Pancreas (tissue), 10 donors: ENCODE measurements around the gene TUBGCP6. TPM values are rescaled to one million over a fixed set of nuclear protein-coding genes. Genes with fewer than 3 reads are reported as not detected.

Experiments
- ATAC-seq, 4 donors: fragments of 200-7000 bp; cut with Tn5 transposase; one replicate each; pipeline versions ENCODE4 v1.8.0 to v1.9.1; 2020; ENCODE audit warnings: mild to moderate bottlenecking in 4 of 4, moderate library complexity in 4 of 4
- DNase-seq, 6 donors: peaks; one replicate each; pipeline ENCODE4 v3.0.0-alpha.2; 2020
- FAIRE-seq: peaks from 2 replicates; lab custom pipeline; 2012; peaks lifted over from hg19 to GRCh38; lab: Jason Lieb, UNC
- H3K27ac ChIP-seq, 4 donors: fragments of 200-600 bp; sonication (generic); 1 replicate in 3 of 4; 2 replicates in 1 of 4; pipeline versions ENCODE4 v1.5.0 to v1.8.0; 2020
- H3K27me3 ChIP-seq, 4 donors: fragments of 200-600 bp; one replicate each; pipeline ENCODE4 v1.8.0; 2021
- H3K36me3 ChIP-seq, 3 donors: fragments of 200-600 bp; sonication (generic) in 1 of 3; one replicate each; pipeline versions ENCODE4 v1.5.0 to v1.8.0; 2020 to 2021
- H3K4me1 ChIP-seq, 3 donors: fragments of 200-600 bp; one replicate each; pipeline ENCODE4 v1.8.0; 2021
- H3K4me3 ChIP-seq, 4 donors: fragments of 200-600 bp; sonication (generic) in 2 of 4; one replicate each; pipeline versions ENCODE4 v1.5.0 to v1.8.0; 2020 to 2021
- H3K9me3 ChIP-seq, 4 donors: fragments of 200-600 bp; one replicate each; pipeline ENCODE4 v1.8.0; 2021
- WGBS, 2 donors: extraction: QIAGEN DNeasy Blood & Tissue Kit; methylation state at CpG; one replicate each; pipeline ENCODE4 v1.1.7; 2013; 5-methylcytosine and 5-hydroxymethylcytosine counted together
- intact Hi-C, 3 donors: fragments of 100-400 bp; cut with DNase I; formaldehyde crosslinking; loops; one replicate each; pipeline versions ENCODE4 v1.11.1 to v1.14.2; 2022
- polyA plus RNA-seq, 2 donors: library from polyadenylated mRNA; stranded (reverse); fragments of 200-250 nt; gene quantifications; one replicate each; pipeline ENCODE4 v1.2.3, GENCODE V29; 2013
- total RNA-seq, 6 donors: library from RNA; stranded (reverse); fragmentation: NEBNext Ultra II Directional in 4 of 6; extraction: Animal tissue kit (Norgen Biotek cat#: 25700) in 4 of 6; gene quantifications; one replicate each; pipeline versions ENCODE4 v1.2.1 to v1.2.4, GENCODE V29; 2021 to 2023
- TF ChIP-seq, protein P1 (sequence below), 4 donors: fragments of 200-600 bp; sonication (generic) in 3 of 4; IDR thresholded peaks; one replicate each; pipeline versions ENCODE4 v1.5.0 to v1.8.0; 2021; ENCODE audit warnings: antibody characterized with exemption in 4 of 4
- donor health status: healthy with polysubstance abuse.
- donor health status: DM: no; HTN: no; CAD: no; lungs with moderate emphysema.
- donor health status: DM: no; HTN: no; CAD: no.
- donor health status: control.
- donor health status: control.
- donor health status: Bipolar disorder and iron deficiency.
- donor health status: DM: yes; HTN: yes; CAD: no.
- donor health status: DM: no; HTN: no; CAD: no.
- donor health status: DM: no; HTN: no; CAD: no.
- donor health status: DM: yes; HTN: yes; CAD: no.

TUBGCP6 gene
- total and polyA plus RNA-seq, 8 donors, result 19.2 to 139 (median 29.8) TPM

DNA sequence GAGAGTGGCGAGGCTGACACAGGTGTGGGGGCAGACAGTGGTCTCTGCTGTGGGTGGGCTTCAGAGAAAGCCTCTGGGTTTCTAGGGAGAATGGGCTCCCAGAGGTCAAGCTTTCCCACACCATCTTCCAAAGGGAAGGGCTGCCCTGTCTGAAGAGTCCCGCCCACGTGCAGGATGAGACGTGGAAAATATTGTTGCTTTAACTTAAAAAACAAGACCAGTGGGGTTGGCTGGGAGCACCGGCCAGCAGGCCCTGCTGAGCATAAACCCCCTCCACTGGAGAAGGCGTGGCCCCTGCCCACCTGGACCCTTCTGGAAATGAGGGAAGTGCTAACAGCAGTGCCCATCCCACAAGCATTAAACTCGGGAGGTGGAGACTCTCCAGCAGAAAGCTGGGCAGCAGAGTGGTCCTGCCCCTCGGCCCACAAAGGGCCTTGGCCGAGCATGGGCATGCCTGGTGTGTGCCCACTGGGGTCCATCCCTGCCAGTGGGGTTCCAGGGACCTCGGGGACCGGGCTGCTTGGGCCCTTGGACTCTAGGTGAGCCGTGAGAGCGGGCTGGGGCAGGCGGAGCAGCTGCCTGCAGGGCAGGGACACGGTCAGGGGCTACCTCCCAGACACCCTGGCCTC is 28.7 kb downstream of the TUBGCP6 start:
- intact Hi-C loops, result no loop called here
- WGBS, 2 donors, result 88 to 91% methylated on average over 15 of the region's 15 CpGs
- FAIRE-seq, result no peak

GRCh38 chr22:50215297-50216054 is 29.3 kb downstream of the TUBGCP6 start:
- Histone ChIP-seq H3K4me3 (no peak overlapping the region), H3K27me3 (no peaks in the 10 kb centered on the region), H3K27ac (no peak overlapping the region), H3K9me3 (no peaks in the 10 kb centered on the region), H3K36me3 (peaks cover 0 to 62% (median 24%) of the 10 kb centered on the region in 3 donors), H3K4me1 (no peaks in the 10 kb centered on the region)
- TF ChIP-seq, protein P1, sequence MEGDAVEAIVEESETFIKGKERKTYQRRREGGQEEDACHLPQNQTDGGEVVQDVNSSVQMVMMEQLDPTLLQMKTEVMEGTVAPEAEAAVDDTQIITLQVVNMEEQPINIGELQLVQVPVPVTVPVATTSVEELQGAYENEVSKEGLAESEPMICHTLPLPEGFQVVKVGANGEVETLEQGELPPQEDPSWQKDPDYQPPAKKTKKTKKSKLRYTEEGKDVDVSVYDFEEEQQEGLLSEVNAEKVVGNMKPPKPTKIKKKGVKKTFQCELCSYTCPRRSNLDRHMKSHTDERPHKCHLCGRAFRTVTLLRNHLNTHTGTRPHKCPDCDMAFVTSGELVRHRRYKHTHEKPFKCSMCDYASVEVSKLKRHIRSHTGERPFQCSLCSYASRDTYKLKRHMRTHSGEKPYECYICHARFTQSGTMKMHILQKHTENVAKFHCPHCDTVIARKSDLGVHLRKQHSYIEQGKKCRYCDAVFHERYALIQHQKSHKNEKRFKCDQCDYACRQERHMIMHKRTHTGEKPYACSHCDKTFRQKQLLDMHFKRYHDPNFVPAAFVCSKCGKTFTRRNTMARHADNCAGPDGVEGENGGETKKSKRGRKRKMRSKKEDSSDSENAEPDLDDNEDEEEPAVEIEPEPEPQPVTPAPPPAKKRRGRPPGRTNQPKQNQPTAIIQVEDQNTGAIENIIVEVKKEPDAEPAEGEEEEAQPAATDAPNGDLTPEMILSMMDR (IDR thresholded peaks at IDR 0.05), result no peak
- WGBS, 2 donors, result 62 to 74% methylated on average over 13 to 17 of the region's 17 CpGs
- intact Hi-C loops, result no loop called here
- FAIRE-seq (no peak), ATAC-seq (no peak), DNase-seq (peak in 3 of 6 donors; percentile 38 to 88 (median 69))

More for the DNA sequence above, 28.7 kb downstream of the TUBGCP6 start:
- no peaks in the 10 kb centered on the region for H3K9me3 ChIP-seq
- H3K36me3 ChIP-seq, result peaks cover 0 to 63% (median 24%) of the 10 kb centered on the region in 3 donors
- H3K27ac ChIP-seq, result no peak overlapping the region
- no peaks in the 10 kb centered on the region for H3K4me1 ChIP-seq
- H3K27me3 ChIP-seq, result no peaks in the 10 kb centered on the region
- ATAC-seq, result no peak
- TF ChIP-seq, protein P1 (IDR thresholded peaks at IDR 0.05), result no peak
- H3K4me3 ChIP-seq, result no peak overlapping the region
- peak in 3 of 6 donors; percentile 15 to 64 (median 42) for DNase-seq

GRCh38 chr22:50213263-50213662 is 31.6 kb downstream of the TUBGCP6 start:
- no peak for FAIRE-seq

GRCh38 chr22:50211147-50211546 is 33.7 kb downstream of the TUBGCP6 start:
- Histone ChIP-seq H3K4me3 (no peak overlapping the region), H3K27me3 (no peaks in the 10 kb centered on the region), H3K4me1 (no peaks in the 10 kb centered on the region), H3K27ac (no peak overlapping the region), H3K36me3 (peaks cover 0 to 45% (median 8%) of the 10 kb centered on the region in 3 donors), H3K9me3 (no peaks in the 10 kb centered on the region)
- 85 to 92% methylated on average over 14 of the region's 14 CpGs for WGBS, 2 donors
- TF ChIP-seq, protein P1 (IDR thresholded peaks at IDR 0.05), result no peak
- ATAC-seq (no peak), DNase-seq (no peak), FAIRE-seq (no peak)
- intact Hi-C loops, result loop anchor here in 2 of 3 donors (2.0 kb wide), 2 partner anchors 62 to 64 kb away; no protein-coding TSS in a partner anchor

More at GRCh38 chr22:50213263-50213662, 31.6 kb downstream of the TUBGCP6 start:
- intact Hi-C loops, result no loop called here
- Histone ChIP-seq H3K4me3 (no peak overlapping the region), H3K27me3 (no peaks in the 10 kb centered on the region), H3K9me3 (no peaks in the 10 kb centered on the region), H3K27ac (no peak overlapping the region), H3K4me1 (no peaks in the 10 kb centered on the region), H3K36me3 (peaks cover 0 to 57% (median 24%) of the 10 kb centered on the region in 3 donors)
- TF ChIP-seq, protein P1 (IDR thresholded peaks at IDR 0.05), result no peak
- 93 to 97% methylated on average over 9 of the region's 9 CpGs for WGBS, 2 donors
- ATAC-seq, result no peak
- DNase-seq, result peak in 1 of 6 donors; percentile 7
